ENCODE measurements around the gene TIAL1. TPM values are rescaled to one million over a fixed set of nuclear protein-coding genes. Genes with fewer than 3 reads are reported as not detected.
A peak's percentile ranks its signal among the peaks of the same experiment; 100 is the strongest.

The TIAL1 gene
- total and polyA plus RNA-seq, 10 of the 15 experiments (the other 5 are each of a cell fraction or from before 2014, with no cell fraction given), result 26.0 to 159 (median 62.8) TPM

DNA sequence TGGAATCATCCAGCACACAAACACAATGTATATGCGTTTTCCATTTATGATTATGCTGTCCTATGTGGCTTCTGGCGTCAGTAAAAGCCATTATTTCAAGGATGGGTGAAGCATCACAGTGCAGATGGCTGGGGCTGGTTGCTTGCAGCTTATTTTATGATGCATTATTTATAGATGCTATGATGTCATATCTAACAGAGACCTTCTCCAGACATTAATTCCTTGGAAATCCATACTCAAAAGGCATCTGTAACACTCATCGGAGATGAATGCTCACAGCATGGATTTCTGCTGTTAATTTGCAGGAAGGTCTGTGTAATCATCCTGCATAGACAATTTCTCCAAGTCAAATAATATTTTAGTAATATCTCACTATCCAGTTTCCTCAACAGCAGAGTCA, 61.5 kb downstream of the TIAL1 start:
- 100% methylated on average over 3 of the region's 3 CpGs for WGBS (ENCODE audit: insufficient coverage, insufficient replicate concordance, low lambda C conversion rate, missing lambda C conversion rate)
- TF ChIP-seq CREM (IDR thresholded peaks at IDR 0.05; ENCODE audit: low read depth) (no peak), TCF12 (IDR thresholded peaks at IDR 0.05; ENCODE audit: low read depth, low read length) (no peak), KDM1A (IDR thresholded peaks at IDR 0.05; ENCODE audit: borderline replicate concordance) (no peak), GABPA (IDR thresholded peaks at IDR 0.05; ENCODE audit: low read depth) (no peak), YY1 (IDR thresholded peaks at IDR 0.05; ENCODE audit: low read depth, low read length) (no peak), KAT2A (conservative IDR thresholded peaks at IDR 0.05; ENCODE audit: control insufficient read depth, low read depth, low read length) (no peak), BHLHE40 (IDR thresholded peaks at IDR 0.05; ENCODE audit: borderline replicate concordance in 1 of 2, low read depth in 2 of 2, low read length in 1 of 2) (no peak), ZNF24 (IDR thresholded peaks at IDR 0.05) (no peak), RAD21 (IDR thresholded peaks at IDR 0.05; ENCODE audit: insufficient read depth, low read depth, low read length) (no peak), IKZF1 (conservative IDR thresholded peaks at IDR 0.05) (no peak), IKZF2 (IDR thresholded peaks at IDR 0.05) (no peak), YBX1 (IDR thresholded peaks at IDR 0.05) (no peak), SREBF2 (IDR thresholded peaks at IDR 0.05; ENCODE audit: low read length) (no peak), CEBPB (IDR thresholded peaks at IDR 0.05; ENCODE audit: borderline replicate concordance in 1 of 2, low read depth in 2 of 2, low read length in 2 of 2) (no peak), SREBF1 (IDR thresholded peaks at IDR 0.05; ENCODE audit: low read length) (no peak), BACH1 (IDR thresholded peaks at IDR 0.05; ENCODE audit: borderline replicate concordance) (no peak)
- TF ChIP-seq, protein P1, sequence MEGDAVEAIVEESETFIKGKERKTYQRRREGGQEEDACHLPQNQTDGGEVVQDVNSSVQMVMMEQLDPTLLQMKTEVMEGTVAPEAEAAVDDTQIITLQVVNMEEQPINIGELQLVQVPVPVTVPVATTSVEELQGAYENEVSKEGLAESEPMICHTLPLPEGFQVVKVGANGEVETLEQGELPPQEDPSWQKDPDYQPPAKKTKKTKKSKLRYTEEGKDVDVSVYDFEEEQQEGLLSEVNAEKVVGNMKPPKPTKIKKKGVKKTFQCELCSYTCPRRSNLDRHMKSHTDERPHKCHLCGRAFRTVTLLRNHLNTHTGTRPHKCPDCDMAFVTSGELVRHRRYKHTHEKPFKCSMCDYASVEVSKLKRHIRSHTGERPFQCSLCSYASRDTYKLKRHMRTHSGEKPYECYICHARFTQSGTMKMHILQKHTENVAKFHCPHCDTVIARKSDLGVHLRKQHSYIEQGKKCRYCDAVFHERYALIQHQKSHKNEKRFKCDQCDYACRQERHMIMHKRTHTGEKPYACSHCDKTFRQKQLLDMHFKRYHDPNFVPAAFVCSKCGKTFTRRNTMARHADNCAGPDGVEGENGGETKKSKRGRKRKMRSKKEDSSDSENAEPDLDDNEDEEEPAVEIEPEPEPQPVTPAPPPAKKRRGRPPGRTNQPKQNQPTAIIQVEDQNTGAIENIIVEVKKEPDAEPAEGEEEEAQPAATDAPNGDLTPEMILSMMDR (IDR thresholded peaks at IDR 0.05 in 2 of 3, conservative IDR thresholded peaks at IDR 0.05 in 1 of 3; ENCODE audit: control insufficient read depth in 2 of 3, extremely low read depth in 1 of 3, insufficient read depth in 1 of 3, low read depth in 3 of 3, low read length in 3 of 3), result no peak
- TF ChIP-seq, protein P2, sequence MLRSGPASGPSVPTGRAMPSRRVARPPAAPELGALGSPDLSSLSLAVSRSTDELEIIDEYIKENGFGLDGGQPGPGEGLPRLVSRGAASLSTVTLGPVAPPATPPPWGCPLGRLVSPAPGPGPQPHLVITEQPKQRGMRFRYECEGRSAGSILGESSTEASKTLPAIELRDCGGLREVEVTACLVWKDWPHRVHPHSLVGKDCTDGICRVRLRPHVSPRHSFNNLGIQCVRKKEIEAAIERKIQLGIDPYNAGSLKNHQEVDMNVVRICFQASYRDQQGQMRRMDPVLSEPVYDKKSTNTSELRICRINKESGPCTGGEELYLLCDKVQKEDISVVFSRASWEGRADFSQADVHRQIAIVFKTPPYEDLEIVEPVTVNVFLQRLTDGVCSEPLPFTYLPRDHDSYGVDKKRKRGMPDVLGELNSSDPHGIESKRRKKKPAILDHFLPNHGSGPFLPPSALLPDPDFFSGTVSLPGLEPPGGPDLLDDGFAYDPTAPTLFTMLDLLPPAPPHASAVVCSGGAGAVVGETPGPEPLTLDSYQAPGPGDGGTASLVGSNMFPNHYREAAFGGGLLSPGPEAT (IDR thresholded peaks at IDR 0.05; ENCODE audit: low read depth), result no peak
- ChIA-PET SMC1A (ENCODE audit: uncharacterized antibody, unreplicated experiment) (interaction anchor here (2.5 to 6.4 kb wide), 2 partner anchors 19 to 35 kb away, joined by 5 to 62 read pairs; no protein-coding TSS in a partner anchor), POLR2A (interaction anchor here (0.7 to 1.0 kb wide), 3 partner anchors 11 to 17 kb away, joined by 3 to 5 read pairs (median 4); no protein-coding TSS in a partner anchor), RAD21 (ENCODE audit: unreplicated experiment) (no interaction called here), CTCF (interaction anchor here (1.8 kb wide), 1 partner anchor 10 kb away, joined by 6 read pairs; no protein-coding TSS in a partner anchor)
- H3K27ac ChIP-seq (ENCODE audit: control insufficient read depth, insufficient read depth), result no peak overlapping the region
- H3K4me2 ChIP-seq (ENCODE audit: control insufficient read depth, insufficient read depth), result no peak overlapping the region; the same call in 1 of the 2 replicates
- intact Hi-C loops (cut with micrococcal nuclease; ENCODE audit: unreplicated experiment) (no loop called here), in situ Hi-C loops (cut with MboI) (no loop called here)
- peaks cover 69% of the 10 kb centered on the region for H3K79me2 ChIP-seq (ENCODE audit: control insufficient read depth, insufficient read depth, low read length)
- H3K9ac ChIP-seq (ENCODE audit: control insufficient read depth, insufficient read depth, low read length), result no peak overlapping the region
- peaks cover 3% of the 10 kb centered on the region; the same call in 1 of the 2 replicates for H4K20me1 ChIP-seq (ENCODE audit: control insufficient read depth, insufficient read depth)
- ATAC-seq, result no peak
- H3K36me3 ChIP-seq (ENCODE audit: control insufficient read depth in 2 of 2, insufficient read depth in 2 of 2, low read length in 1 of 2), result no peaks in the 10 kb centered on the region
- H3K27me3 ChIP-seq (replicated peaks in 1 of 2; ENCODE audit: control insufficient read depth in 2 of 2, insufficient read depth in 2 of 2, low read length in 1 of 2), result no peaks in the 10 kb centered on the region
- FAIRE-seq, result no peak
- H3K9me3 ChIP-seq (replicated peaks; ENCODE audit: control insufficient read depth, insufficient read depth, low read length), result no peaks in the 10 kb centered on the region
- BruUV-seq (replicated peaks), result no TSS peak
- no peak for DNase-seq (ENCODE audit: low read depth, low spot score)
- no peak overlapping the region for H2AFZ ChIP-seq (ENCODE audit: control insufficient read depth, low read depth, low read length)
- peaks cover 27% of the 10 kb centered on the region for H3K4me1 ChIP-seq (ENCODE audit: control insufficient read depth, insufficient read depth, low read length)
- H3K4me3 ChIP-seq, result 0 out of 2 replicates have a peak overlapping the region, but pooled peaks have one; percentile 5
